Putamen (tissue), 1 donor: ENCODE measurements around the gene IRAK1BP1.
"Not testable (repeated sequence)": the region's sequence is repeated elsewhere in the genome, so short reads cannot be mapped to it uniquely, and the experiment has no call there.

Source experiments
- DNase-seq: peaks from one replicate; pipeline ENCODE4 v3.0.0-alpha.2; 2016; ENCODE audit warnings: low spot score

IRAK1BP1 gene, protein sequence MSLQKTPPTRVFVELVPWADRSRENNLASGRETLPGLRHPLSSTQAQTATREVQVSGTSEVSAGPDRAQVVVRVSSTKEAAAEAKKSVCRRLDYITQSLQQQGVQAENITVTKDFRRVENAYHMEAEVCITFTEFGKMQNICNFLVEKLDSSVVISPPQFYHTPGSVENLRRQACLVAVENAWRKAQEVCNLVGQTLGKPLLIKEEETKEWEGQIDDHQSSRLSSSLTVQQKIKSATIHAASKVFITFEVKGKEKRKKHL

DNA sequence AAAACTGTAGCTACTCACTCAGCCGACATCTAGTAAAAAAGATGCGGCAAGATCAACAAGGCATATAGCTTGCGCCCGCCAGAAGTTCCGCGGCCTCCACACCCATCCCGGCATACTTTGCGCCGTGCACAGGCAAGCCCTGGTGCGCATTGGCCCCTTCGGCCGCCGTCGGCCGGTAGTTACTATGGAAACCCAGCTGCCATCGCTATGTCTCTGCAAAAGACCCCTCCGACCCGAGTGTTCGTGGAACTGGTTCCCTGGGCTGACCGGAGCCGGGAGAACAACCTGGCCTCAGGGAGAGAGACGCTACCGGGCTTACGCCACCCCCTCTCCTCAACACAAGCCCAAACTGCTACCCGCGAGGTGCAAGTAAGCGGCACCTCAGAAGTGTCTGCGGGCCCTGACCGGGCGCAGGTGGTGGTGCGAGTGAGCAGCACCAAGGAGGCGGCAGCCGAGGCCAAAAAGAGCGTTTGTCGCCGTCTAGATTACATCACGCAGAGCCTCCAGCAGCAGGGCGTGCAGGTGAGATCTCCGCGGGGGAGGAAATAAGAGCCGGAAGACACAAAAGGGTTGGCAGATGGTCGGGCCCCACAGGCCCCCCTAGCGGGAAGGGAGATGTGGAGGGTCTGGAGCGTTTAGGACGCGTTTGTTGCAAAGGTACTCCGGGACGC, at the start of gene IRAK1BP1:
IRAK1BP1 (plus strand) TSS at position 182 of the 671 bp plus-strand sequence; CDS start at position 208, 26 bp downstream.
- DNase-seq: peak; percentile 82

DNA sequence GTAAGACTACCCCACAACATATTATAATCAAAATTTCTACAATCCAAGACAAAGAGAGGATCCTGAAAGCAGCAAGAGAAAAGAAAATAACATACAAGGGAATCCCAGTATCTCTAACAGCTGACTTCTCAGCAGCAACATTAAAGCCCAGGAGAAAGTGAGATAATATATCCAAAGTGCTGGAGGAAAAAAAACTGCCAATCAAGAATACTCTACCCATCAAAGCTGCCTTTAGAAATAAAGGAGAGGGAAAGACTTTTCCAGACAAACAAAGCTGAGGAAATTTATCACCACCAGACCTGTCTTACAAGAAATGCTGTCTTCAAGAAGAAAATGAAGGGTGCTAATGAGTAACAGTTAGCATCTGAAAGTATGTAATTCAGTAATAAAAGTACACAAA, 43.3 kb upstream of the IRAK1BP1 start:
- no peak for DNase-seq

DNA sequence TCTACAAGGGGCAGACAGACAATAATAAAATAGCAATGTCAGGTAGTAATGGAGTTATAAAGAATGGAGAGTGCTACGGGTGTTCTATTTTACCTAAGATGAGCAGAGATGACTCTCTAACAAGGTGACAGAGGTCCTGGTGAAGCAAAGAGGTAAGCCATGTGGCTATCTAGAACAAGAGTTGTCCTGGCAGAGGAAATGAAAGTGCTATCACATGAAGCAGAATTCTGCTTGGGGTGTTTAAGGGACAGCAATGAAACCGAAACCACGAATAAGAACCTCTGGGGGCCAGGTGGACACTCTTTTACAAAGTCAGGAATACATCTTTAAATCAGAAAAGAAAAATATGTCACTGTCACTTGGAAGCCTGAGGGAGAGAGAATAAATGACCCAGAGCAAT, 37.9 kb upstream of the IRAK1BP1 start:
- DNase-seq: no peak

- DNase-seq: no peak
Observed at GRCh38 chr6:78830805-78831204, 36.5 kb upstream of the IRAK1BP1 start.

- DNase-seq: peak; percentile 52
Observed at GRCh38 chr6:78831492-78831891, 35.9 kb upstream of the IRAK1BP1 start.

GRCh38 chr6:78832091-78832808, 35.1 kb upstream of the IRAK1BP1 start:
- no peak for DNase-seq

DNA sequence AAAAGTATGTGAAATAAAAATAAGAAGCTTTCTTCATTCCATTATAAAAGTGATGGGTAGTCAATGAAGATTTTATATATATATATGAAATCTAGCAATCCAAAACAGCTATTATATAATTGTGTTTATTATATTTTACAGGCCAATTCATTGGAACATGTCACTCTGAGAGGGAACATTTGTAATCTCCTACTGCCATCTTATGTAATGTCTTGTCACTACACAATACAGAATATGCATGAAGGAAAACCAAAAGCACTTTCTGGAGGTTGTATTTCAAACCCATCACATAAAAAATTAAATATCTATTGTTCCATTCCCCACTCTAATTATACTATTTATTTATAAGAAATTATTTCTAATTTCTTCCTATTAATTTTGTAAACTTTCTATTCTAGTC, 31.5 kb upstream of the IRAK1BP1 start:
- DNase-seq: no peak

DNA sequence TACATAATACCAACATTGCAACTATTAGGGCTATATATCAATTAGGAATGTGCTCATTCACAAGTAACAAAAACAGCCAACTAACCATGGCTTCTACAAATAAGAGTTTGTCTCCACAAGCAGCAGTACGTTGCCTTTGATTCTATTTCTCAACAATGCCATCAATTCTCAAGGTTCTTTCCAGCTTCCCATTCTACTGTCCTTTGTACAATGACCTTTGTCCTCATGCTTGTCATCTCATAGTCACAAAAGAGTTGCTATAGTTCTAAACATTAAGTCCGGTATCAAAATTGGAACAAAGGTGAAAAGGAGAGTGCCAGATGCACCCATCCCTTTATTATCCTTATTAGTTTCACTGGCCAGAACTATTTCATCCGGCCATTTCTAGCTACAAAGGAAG, 30.8 kb upstream of the IRAK1BP1 start:
- no peak for DNase-seq

DNA sequence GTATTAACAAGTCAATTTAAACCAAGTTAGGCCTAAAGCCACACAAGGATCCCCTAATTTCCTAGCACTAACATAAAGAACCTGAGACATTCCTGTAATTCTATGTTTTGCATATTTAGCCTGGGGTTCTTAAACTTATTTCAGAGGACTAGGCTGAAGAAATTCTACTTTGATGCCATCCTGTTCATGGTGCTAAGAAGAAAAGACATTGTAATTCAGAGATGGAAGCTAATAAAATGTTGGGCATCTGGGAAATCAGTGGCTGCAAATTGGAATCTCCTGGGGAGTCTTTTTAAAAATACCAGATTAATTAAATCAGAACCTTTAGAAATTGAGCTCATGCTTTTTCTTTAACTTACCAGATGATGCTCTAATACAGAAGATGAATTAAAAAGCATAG, 26.2 kb upstream of the IRAK1BP1 start:
- no peak for DNase-seq

- no peak for DNase-seq
Observed at GRCh38 chr6:78842953-78843352, 24.4 kb upstream of the IRAK1BP1 start.

DNA sequence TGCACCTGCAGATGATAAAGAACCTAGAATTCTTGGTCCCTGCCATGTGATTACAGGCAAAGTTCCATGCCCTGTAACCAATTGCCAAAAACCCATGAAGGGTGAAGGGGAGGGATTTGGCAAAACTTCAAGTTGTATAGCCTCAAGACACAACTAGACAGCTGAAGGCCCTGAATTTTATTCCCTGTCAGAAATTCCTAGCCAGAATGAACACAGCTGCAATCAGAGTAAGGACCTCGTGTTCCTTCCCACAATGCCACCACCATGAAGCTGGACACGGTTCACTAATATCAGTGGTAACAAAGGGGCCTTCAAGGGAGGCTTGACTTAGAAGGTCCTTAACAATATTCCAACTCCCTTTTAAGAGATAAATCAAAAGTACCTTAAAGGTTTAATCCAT, 22.5 kb upstream of the IRAK1BP1 start:
- no peak for DNase-seq

- DNase-seq: no peak
Observed at GRCh38 chr6:78845567-78845966, 21.8 kb upstream of the IRAK1BP1 start.

- DNase-seq: no peak
Observed at GRCh38 chr6:78850621-78851020, 16.7 kb upstream of the IRAK1BP1 start.

DNA sequence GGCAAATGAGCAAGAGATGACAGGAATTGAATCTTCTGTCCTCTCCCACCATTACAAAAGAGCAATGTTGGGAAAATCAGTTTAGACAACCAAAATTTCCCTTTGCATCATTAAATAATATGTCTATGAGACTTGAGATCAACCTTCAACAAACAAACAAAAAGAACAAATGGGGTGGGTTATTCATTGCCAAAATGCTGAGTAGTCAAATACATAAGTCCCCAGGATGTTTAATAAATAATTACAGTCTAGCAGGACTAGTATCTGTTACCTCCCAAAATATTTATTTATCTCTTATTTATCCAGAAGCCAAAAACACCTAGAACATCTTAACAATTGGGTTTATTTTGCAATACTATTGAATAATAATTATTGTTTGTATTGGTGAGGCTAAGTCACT, 16.2 kb upstream of the IRAK1BP1 start:
- no peak for DNase-seq

DNA sequence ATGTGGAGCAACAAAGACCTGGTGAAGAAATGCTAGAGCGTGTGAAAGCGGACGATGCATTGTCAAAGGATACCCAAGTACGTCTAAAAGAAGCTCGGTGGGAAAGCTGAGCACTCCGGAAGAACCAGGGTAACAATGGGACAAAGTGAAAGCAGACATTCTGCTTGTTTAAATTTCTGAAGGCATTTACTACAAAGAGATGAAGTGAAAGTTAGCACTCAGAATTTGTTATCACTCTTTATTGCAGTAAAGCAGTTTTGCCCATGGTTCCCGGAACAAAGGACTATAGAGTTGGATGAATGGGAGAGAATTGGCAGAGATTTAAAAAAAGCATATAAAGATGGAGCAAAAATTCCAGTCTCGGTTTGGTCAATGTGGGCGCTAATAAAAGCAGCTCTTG, 12.8 kb upstream of the IRAK1BP1 start:
- DNase-seq: no peak

DNA sequence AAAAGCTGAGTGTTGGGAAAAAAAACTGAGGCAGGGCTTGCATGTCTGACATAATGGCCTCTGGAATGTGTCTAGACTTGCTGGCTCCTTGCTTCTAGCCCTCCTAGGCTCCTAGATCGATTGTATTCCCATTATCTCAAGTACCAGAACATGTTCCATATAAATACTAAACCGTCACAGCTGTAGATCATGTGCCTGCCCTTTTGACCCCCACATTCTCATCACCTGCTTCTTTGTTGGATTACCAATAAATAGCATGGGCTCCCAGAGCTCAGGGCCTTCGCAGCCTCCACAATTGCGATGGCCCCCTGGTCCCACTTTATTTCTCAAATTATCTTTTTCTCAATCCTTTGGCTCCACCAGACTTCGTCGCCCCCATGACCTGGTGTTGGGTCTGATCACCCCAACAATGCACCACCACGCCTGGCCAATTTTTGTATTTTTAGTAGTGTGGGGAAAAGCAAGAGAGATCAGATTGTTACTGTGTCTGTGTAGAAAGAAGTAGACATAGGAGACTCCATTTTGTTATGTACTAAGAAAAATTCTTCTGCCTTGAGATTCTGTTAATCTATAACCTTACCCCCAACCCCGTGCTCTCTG, 8.9 kb upstream of the IRAK1BP1 start:
- not testable (repeated sequence) for DNase-seq

- no peak for DNase-seq
Observed at GRCh38 chr6:78861509-78861908, 5.8 kb upstream of the IRAK1BP1 start.

- no peak for DNase-seq
Observed at GRCh38 chr6:78863576-78863975, 3.8 kb upstream of the IRAK1BP1 start.

DNA sequence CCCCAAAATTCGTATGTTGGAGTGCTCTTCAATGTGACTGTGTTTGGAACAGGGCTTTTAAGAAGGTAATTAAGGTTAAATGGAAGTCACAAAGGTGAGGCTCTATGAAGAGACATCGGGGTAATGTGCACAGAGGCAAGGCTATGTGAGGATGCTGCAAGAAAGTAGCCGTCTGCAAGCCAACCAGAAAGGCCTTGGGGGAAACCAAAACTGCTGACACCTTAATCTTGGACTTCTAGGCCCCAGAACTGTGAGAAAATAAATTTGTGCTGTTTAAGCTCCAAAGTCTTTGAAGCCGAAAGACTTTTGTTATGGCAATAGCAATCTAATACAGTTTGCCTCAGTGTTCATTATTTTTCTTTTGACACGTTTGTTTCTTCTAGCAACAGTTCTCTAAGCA, 2.4 kb upstream of the IRAK1BP1 start:
- no peak for DNase-seq

GRCh38 chr6:78867020-78867369, 356 bp upstream of the IRAK1BP1 start:
- DNase-seq: no peak

GRCh38 chr6:78868116-78868515, 765 bp downstream of the IRAK1BP1 start:
- DNase-seq: no peak

DNA sequence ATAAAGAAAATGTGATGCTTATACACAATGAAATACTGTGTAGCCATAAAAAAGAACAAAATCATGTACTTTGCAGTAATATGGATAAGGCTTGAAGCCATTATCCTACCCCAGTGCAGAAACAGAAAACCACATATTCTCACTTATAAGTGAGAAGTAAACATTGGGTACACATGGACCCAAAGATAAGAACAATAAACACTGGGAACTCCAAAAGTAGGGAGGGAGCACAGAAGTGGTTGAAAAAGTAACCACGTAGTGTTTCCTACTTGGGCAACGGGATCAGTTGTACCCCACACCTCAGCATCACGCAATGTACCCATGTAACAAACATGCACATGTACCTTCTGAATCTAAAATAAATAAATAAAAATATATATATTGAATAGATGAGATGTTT, 8.2 kb downstream of the IRAK1BP1 start:
- DNase-seq: no peak

GRCh38 chr6:78883651-78884050, 16.3 kb downstream of the IRAK1BP1 start:
- DNase-seq: no peak
